Effector memory CD8-positive, alpha-beta T cell (primary cell): ENCODE measurements around the gene MMP25.

Experiments
- ATAC-seq: fragments of 150-1000 bp; cut with Tn5 transposase; replicated peaks from 2 replicates; pipeline ENCODE4 v1.10.0; 2021; ENCODE audit warnings: mild to moderate bottlenecking, moderate library complexity
- DNase-seq, 3 experiments: peaks; one replicate each; pipeline ENCODE4 v3.0.0; 2021
- H3K27ac Mint-ChIP-seq, 2 donors: one replicate each; pipeline ENCODE4 v1.8.0; 2022; ENCODE audit warnings: mild to moderate bottlenecking in 2 of 2, mixed read lengths in 2 of 2, moderate library complexity in 2 of 2
- H3K27me3 Mint-ChIP-seq, 2 donors: one replicate each; pipeline ENCODE4 v1.8.0; 2022; ENCODE audit warnings: mixed read lengths in 2 of 2
- H3K36me3 Mint-ChIP-seq: one replicate; pipeline ENCODE4 v1.8.0; 2022; ENCODE audit warnings: mild to moderate bottlenecking, moderate library complexity, mixed read lengths; ENCODE audit not compliant: insufficient read depth
- H3K4me1 Mint-ChIP-seq, 2 donors: one replicate each; pipeline ENCODE4 v1.8.0; 2022; ENCODE audit warnings: low read depth in 2 of 2, mixed read lengths in 2 of 2
- H3K4me3 Mint-ChIP-seq, 2 donors: one replicate each; pipeline ENCODE4 v1.8.0; 2022; ENCODE audit warnings: mild to moderate bottlenecking in 2 of 2, mixed read lengths in 2 of 2, moderate library complexity in 2 of 2
- H3K9me3 Mint-ChIP-seq, 2 donors: one replicate each; pipeline ENCODE4 v1.8.0; 2022; ENCODE audit warnings: mixed read lengths in 2 of 2

MMP25 gene

GRCh38 chr16:3021449-3022207, 24.7 kb upstream of the MMP25 start:
- Mint-ChIP-seq H3K27ac (peak overlapping the region; percentile 42 to 93), H3K4me1 (peaks cover 41 to 45% of the 10 kb centered on the region in 2 donors)

GRCh38 chr16:3022208-3022683, 24.1 kb upstream of the MMP25 start:
- ATAC-seq (peak; percentile 23), DNase-seq (peak; percentile 62 to 66 (median 65))
- H3K36me3 Mint-ChIP-seq = peaks cover 26% of the 10 kb centered on the region
- no peaks in the 10 kb centered on the region for H3K9me3 Mint-ChIP-seq
- peaks cover 41 to 45% of the 10 kb centered on the region in 2 donors for H3K4me1 Mint-ChIP-seq
- peak overlapping the region; percentile 81 to 85 for H3K4me3 Mint-ChIP-seq
- H3K27ac Mint-ChIP-seq = peak overlapping the region in 1 of 2 donors; percentile 93
- H3K27me3 Mint-ChIP-seq = no peaks in the 10 kb centered on the region

More at GRCh38 chr16:3021449-3022207, 24.7 kb upstream of the MMP25 start:
- H3K36me3 Mint-ChIP-seq = peaks cover 26% of the 10 kb centered on the region
- H3K9me3 Mint-ChIP-seq = no peaks in the 10 kb centered on the region
- H3K27me3 Mint-ChIP-seq = no peaks in the 10 kb centered on the region
- peak; percentile 15 for ATAC-seq
- DNase-seq = peak; percentile 56 to 60 (median 57)
- peak overlapping the region; percentile 81 to 85 for H3K4me3 Mint-ChIP-seq

- peak overlapping the region in 1 of 2 donors; percentile 93 for H3K27ac Mint-ChIP-seq
- no peaks in the 10 kb centered on the region for H3K9me3 Mint-ChIP-seq
- ATAC-seq = no peak
- H3K36me3 Mint-ChIP-seq = peaks cover 26% of the 10 kb centered on the region
- H3K4me1 Mint-ChIP-seq = peaks cover 41 to 45% of the 10 kb centered on the region in 2 donors
- DNase-seq = no peak
- peak overlapping the region; percentile 81 to 85 for H3K4me3 Mint-ChIP-seq
- no peaks in the 10 kb centered on the region for H3K27me3 Mint-ChIP-seq
Measured at GRCh38 chr16:3022684-3023414, 23.5 kb upstream of the MMP25 start.

- H3K27me3 Mint-ChIP-seq = peaks cover 0 to 2% of the 10 kb centered on the region in 2 donors
- H3K4me3 Mint-ChIP-seq = peak overlapping the region; percentile 81 to 85
- H3K36me3 Mint-ChIP-seq = peaks cover 26% of the 10 kb centered on the region
- peaks cover 44 to 45% of the 10 kb centered on the region in 2 donors for H3K4me1 Mint-ChIP-seq
- no peak for ATAC-seq
- H3K9me3 Mint-ChIP-seq = no peaks in the 10 kb centered on the region
- DNase-seq = peak in 1 of 3 experiments; percentile 37
- peak overlapping the region in 1 of 2 donors; percentile 93 for H3K27ac Mint-ChIP-seq
Measured at GRCh38 chr16:3023415-3023668, 23.0 kb upstream of the MMP25 start.

DNA sequence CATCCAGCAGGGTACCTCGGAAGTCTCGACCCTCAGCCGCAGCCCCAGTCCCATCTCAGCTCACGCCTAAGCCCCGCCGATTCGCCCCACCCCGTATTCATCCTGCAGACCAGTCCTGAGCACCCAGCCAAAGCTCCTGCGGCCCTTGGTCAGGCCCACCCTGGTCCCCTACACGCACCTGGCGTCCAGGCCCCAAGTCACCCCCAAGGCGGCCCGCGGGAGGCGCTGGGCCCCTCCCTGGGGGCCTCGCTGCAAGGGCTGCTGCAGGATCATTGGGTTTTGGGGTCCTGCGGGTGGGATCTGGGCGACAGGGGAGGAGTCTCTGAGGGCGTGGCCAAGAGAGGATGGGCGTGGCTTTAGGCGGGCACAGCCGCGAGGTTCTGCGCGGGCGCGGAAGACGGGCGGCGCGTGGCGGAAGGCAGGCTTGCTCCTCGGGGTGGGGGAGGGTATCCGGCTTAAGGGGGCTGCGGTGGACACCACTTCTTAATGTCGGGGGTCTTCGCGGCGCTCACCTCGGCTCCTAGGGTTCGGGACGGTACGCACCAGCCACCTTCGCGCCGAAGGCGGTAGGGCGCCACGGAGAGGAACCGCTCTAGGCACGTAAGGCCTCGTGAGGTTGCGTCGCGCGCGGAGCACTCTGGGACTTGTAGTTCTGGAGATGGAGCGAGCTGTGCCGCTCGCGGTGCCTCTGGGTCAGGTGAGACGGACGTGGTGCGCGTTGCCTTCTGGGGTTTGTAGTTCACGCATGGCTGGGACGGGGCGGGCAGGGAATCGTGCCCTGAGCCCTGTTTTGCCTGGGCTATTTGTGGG, 22.5 kb upstream of the MMP25 start, which contains the start of the genes HCFC1R1 and THOC6:
Gene HCFC1R1, minus strand, starts transcription at position 274 of the 810 bp plus-strand sequence. Its CDS starts 1 bp downstream, at position 273.
Gene THOC6, plus strand, starts transcription at position 367 of the 810 bp plus-strand sequence. Its CDS starts 292 bp downstream, at position 659.
- peaks cover 26% of the 10 kb centered on the region for H3K36me3 Mint-ChIP-seq
- peak within 1 kb of the TSS; percentile 31 to 93 for H3K27ac Mint-ChIP-seq
- DNase-seq (peak; percentile 92 to 95 (median 94)), ATAC-seq (peak; percentile 79)
- H3K4me3 Mint-ChIP-seq = peak within 1 kb of the TSS; percentile 81 to 85
- H3K27me3 Mint-ChIP-seq = peaks cover 2 to 7% of the 10 kb centered on the region in 2 donors
- H3K4me1 Mint-ChIP-seq = peaks cover 48 to 49% of the 10 kb centered on the region in 2 donors
- H3K9me3 Mint-ChIP-seq = no peaks in the 10 kb centered on the region

DNA sequence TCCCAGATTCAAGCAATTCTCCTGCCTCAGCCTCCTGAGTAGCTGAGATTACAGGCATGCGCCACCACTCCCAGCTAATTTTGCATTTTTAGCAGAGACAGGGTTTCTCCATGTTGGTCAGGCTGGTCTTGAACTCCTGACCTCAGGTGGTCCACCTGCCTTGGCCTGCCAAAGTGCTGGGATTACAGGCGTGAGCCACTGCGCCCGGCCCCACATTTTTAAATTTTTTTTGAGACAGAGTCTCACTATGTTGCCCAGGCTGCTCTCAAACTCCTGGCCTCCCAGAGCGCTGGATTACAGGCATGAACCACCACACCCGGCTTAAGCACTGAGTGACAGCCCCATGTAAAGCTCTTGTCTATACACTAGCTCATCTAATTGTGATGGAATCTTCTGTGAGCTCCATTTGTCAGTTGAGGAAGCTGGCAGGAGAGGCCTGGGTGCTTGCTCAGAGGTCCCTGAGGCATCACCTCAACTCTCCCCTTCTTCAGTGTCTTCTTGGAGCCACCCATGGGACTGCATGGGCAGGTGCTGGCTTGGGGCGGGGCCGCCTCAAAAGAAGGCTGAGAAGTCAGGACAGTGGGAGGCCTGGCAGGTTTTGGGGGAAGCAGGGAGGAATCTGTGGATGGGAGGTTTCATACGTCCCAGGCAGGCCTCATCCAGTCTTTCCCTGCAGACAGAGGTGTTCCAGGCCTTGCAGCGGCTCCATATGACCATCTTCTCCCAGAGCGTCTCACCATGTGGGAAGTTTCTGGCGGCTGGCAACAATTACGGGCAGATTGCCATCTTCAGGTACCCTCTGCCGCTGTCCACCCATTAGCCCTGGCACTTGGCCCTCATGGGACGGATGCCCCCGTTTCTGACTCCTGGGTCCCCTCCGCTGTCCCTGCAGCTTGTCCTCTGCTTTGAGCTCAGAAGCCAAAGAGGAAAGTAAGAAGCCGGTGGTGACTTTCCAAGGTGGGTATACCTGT, 21.0 kb upstream of the MMP25 start:
- peaks cover 52 to 54% of the 10 kb centered on the region in 2 donors for H3K4me1 Mint-ChIP-seq
- no peak overlapping the region for H3K4me3 Mint-ChIP-seq
- peaks cover 26% of the 10 kb centered on the region for H3K36me3 Mint-ChIP-seq
- no peak for DNase-seq
- peaks cover 15 to 22% of the 10 kb centered on the region in 2 donors for H3K27me3 Mint-ChIP-seq
- ATAC-seq = no peak
- no peaks in the 10 kb centered on the region for H3K9me3 Mint-ChIP-seq
- H3K27ac Mint-ChIP-seq = no peak overlapping the region

- ATAC-seq (no peak), DNase-seq (no peak)
- Mint-ChIP-seq H3K27me3 (peaks cover 15 to 28% of the 10 kb centered on the region in 2 donors), H3K4me1 (peaks cover 48 to 51% of the 10 kb centered on the region in 2 donors), H3K4me3 (no peak overlapping the region), H3K27ac (no peak overlapping the region), H3K36me3 (peaks cover 26% of the 10 kb centered on the region), H3K9me3 (no peaks in the 10 kb centered on the region)
Measured at GRCh38 chr16:3026003-3026378, 20.4 kb upstream of the MMP25 start.

DNA sequence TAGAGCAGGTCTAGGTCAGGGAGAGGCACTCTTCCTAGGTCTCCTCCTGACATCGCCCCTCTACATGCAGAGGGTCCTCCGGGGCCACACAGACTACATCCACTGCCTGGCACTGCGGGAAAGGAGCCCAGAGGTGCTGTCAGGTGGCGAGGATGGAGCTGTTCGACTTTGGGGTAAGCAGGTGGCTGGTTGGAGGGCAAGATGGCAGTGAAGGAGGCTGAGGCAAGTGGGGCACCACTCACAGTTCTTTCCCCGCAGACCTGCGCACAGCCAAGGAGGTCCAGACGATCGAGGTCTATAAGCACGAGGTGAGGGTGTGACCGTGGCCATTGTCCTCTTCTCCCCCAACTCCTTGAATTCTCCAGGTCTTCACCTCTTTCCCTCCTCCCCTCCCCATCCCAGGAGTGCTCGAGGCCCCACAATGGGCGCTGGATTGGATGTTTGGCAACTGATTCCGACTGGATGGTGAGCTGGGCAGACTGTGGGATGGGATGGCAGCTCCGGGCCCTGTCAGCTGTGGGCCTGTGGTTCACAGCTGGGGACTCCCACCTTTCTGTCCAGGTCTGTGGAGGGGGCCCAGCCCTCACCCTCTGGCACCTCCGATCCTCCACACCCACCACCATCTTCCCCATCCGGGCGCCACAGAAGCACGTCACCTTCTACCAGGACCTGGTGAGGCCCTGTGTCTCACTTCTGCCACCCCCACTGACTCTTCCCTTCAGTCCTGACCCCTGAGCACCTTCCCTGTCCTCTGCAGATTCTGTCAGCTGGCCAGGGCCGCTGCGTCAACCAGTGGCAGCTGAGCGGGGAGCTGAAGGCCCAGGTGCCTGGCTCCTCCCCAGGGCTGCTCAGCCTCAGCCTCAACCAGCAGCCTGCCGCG, 19.5 kb upstream of the MMP25 start:
- no peak for ATAC-seq
- H3K27ac Mint-ChIP-seq = no peak overlapping the region

DNA sequence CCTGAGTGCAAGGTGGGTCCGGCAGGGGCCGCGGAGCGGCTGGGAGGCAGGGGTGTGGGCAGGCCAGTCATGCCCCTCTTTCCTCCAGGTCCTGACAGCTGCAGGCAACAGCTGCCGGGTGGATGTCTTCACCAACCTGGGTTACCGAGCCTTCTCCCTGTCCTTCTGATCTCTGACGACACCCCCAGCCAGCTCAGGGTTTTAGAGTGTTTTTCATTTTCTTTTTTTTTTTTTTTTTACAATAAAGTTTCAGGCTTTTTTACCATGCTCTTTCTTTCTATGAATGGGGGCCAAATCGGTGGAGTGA, 18.9 kb upstream of the MMP25 start:
- peaks cover 34 to 39% of the 10 kb centered on the region in 2 donors for H3K4me1 Mint-ChIP-seq
- no peaks in the 10 kb centered on the region for H3K9me3 Mint-ChIP-seq
- no peak overlapping the region for H3K4me3 Mint-ChIP-seq
- no peak overlapping the region for H3K27ac Mint-ChIP-seq
- H3K27me3 Mint-ChIP-seq = peaks cover 19 to 43% of the 10 kb centered on the region in 2 donors
- H3K36me3 Mint-ChIP-seq = peaks cover 22% of the 10 kb centered on the region
- ATAC-seq = no peak
- no peak for DNase-seq

More for the DNA sequence above, 19.5 kb upstream of the MMP25 start:
- H3K9me3 Mint-ChIP-seq = no peaks in the 10 kb centered on the region
- no peak overlapping the region for H3K4me3 Mint-ChIP-seq
- H3K27me3 Mint-ChIP-seq = peaks cover 15 to 37% of the 10 kb centered on the region in 2 donors
- peaks cover 40 to 43% of the 10 kb centered on the region in 2 donors for H3K4me1 Mint-ChIP-seq
- no peak for DNase-seq
- peaks cover 25% of the 10 kb centered on the region for H3K36me3 Mint-ChIP-seq

DNA sequence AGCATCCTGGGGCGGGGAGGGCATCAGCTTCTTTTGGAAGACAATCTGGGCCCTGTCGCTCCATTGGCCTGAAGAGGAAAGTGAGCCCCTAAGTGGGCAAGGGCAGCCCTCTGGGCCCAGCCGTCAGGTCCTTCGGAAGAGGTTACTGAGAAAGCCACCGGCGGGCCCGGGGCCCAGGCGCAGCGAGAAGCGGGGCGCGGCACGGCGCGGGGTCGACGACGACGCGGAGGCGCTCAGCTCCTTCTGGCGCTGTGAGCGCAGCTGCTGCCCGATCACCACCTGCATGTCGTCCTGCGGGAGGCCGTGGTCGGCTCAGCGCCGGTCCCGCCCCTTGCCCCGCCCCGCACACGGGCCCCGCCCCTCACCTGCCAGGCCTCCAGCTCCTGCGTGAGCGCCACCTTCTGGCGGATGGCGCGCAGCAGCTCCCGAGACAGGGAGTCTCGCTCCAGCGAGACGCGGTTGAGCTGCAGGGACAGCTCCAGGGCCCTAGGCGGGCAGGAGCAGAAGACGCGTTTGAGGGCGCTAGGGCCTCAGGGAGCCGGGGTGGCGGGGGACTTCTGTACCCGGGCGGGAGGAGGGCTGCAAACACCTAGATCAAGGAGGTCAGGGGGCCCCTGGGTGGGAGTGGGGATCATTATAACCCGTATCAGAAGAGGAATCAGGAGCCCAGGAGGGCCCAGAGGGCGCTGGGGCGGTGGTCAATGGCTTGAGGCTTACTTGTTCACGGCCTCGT, 18.2 kb upstream of the MMP25 start:
- Mint-ChIP-seq H3K27ac (no peak overlapping the region), H3K4me3 (peak overlapping the region; percentile 55 to 58), H3K27me3 (peaks cover 26 to 50% of the 10 kb centered on the region in 2 donors), H3K4me1 (peaks cover 27 to 36% of the 10 kb centered on the region in 2 donors), H3K36me3 (peaks cover 22% of the 10 kb centered on the region), H3K9me3 (no peaks in the 10 kb centered on the region)
- ATAC-seq (peak; percentile 41), DNase-seq (peak; percentile 75 to 80 (median 79))

DNA sequence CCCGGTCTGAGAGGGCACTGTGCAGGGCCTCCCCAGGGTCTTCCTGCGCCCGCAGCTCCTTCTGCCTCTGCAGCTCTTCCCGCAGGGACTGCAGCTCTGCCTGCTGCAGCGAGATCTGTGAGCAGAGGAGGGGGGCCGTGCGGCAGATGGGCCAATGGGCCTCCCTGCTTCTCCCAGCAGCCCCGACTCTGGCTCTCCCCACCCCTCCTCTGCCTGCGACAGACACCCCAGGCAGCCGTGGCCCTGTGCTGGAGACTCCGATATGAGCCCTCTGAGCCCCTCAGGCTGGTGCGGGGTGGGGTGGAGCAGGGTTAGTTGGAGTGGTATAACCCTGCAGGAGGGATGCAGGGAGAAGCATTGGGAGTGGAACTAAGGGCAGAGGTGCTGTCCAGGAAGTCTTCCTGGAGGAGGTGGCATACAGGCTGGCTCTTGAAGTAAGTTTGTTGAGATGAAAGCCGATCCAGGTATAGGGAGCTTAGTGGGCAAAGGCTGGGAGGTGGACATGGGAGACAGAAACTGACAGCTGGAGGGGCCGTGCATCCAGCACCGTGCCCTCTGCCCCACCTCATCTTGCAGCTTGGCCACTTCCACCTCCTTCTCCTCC, 17.5 kb upstream of the MMP25 start:
- peaks cover 24 to 31% of the 10 kb centered on the region in 2 donors for H3K4me1 Mint-ChIP-seq
- no peaks in the 10 kb centered on the region for H3K9me3 Mint-ChIP-seq
- peaks cover 32 to 57% of the 10 kb centered on the region in 2 donors for H3K27me3 Mint-ChIP-seq
- ATAC-seq = no peak
- H3K27ac Mint-ChIP-seq = no peak overlapping the region
- no peak for DNase-seq
- peaks cover 16% of the 10 kb centered on the region for H3K36me3 Mint-ChIP-seq
- peak overlapping the region; percentile 44 to 62 for H3K4me3 Mint-ChIP-seq
